ENCODE measurements around the gene STX1A. TPM values are rescaled to one million over a fixed set of nuclear protein-coding genes. Genes with fewer than 3 reads are reported as not detected.
A peak's percentile ranks its signal among the peaks of the same experiment; 100 is the strongest.

STX1A gene
- total RNA-seq, 2 donors from 2014 or later: 7.0 to 7.2 TPM

GRCh38 chr7:73735528-73735905 lies 16.0 kb upstream of the STX1A start:
- no peaks in the 10 kb centered on the region for H3K27me3 ChIP-seq
- no peaks in the 10 kb centered on the region for H3K9me3 ChIP-seq
- H3K9ac ChIP-seq (ENCODE audit: low read depth in 2 of 2, low read length in 2 of 2): peak overlapping the region; percentile 64 to 88
- intact Hi-C loops (cut with DNase I): loop anchor here (5.0 kb wide), 1 partner anchor 97 kb away; the partner anchor contains the start of gene CLDN4
- H3K4me3 ChIP-seq: peak overlapping the region; percentile 81
- H3K4me1 ChIP-seq: peaks cover 4% of the 10 kb centered on the region
- H3K27ac ChIP-seq: peak overlapping the region; percentile 91
- DNase-seq: no peak
- no peak for TF ChIP-seq CTCF (IDR thresholded peaks at IDR 0.05)
- H3K36me3 ChIP-seq: no peaks in the 10 kb centered on the region

GRCh38 chr7:73734619-73735527 lies 15.4 kb upstream of the STX1A start:
- no peaks in the 10 kb centered on the region for H3K36me3 ChIP-seq
- peak; percentile 82 for TF ChIP-seq CTCF (IDR thresholded peaks at IDR 0.05)
- peaks cover 4% of the 10 kb centered on the region for H3K4me1 ChIP-seq
- intact Hi-C loops (cut with DNase I): loop anchor here (5.0 kb wide), 2 partner anchors 97 to 122 kb away; partner anchors contain the start of gene CLDN4
- H3K27ac ChIP-seq: peak overlapping the region; percentile 91
- H3K9ac ChIP-seq (ENCODE audit: low read depth in 2 of 2, low read length in 2 of 2): peak overlapping the region; percentile 64 to 88
- no peaks in the 10 kb centered on the region for H3K9me3 ChIP-seq
- no peaks in the 10 kb centered on the region for H3K27me3 ChIP-seq
- DNase-seq: peak; percentile 96
- peak overlapping the region; percentile 81 for H3K4me3 ChIP-seq

GRCh38 chr7:73732397-73732796 lies 12.9 kb upstream of the STX1A start:
- Histone ChIP-seq H3K36me3 (no peaks in the 10 kb centered on the region), H3K9ac (ENCODE audit: low read depth in 2 of 2, low read length in 2 of 2) (no peak overlapping the region), H3K4me3 (no peak overlapping the region), H3K27me3 (no peaks in the 10 kb centered on the region), H3K27ac (no peak overlapping the region), H3K9me3 (no peaks in the 10 kb centered on the region), H3K4me1 (peaks cover 4% of the 10 kb centered on the region)
- intact Hi-C loops (cut with DNase I): loop anchor here (5.0 kb wide), 1 partner anchor 125 kb away; no protein-coding TSS in a partner anchor
- TF ChIP-seq CTCF (IDR thresholded peaks at IDR 0.05): no peak
- no peak for DNase-seq

GRCh38 chr7:73730485-73730884 lies 11.0 kb upstream of the STX1A start:
- Histone ChIP-seq H3K4me3 (no peak overlapping the region), H3K4me1 (peaks cover under 1% of the 10 kb centered on the region), H3K9ac (ENCODE audit: low read depth in 2 of 2, low read length in 2 of 2) (no peak overlapping the region), H3K9me3 (no peaks in the 10 kb centered on the region), H3K27me3 (no peaks in the 10 kb centered on the region), H3K36me3 (no peaks in the 10 kb centered on the region), H3K27ac (no peak overlapping the region)
- TF ChIP-seq CTCF (IDR thresholded peaks at IDR 0.05): no peak
- DNase-seq: no peak
- intact Hi-C loops (cut with DNase I): loop anchor here (5.0 kb wide), 1 partner anchor 127 kb away; no protein-coding TSS in a partner anchor

GRCh38 chr7:73728551-73728950 lies 9.1 kb upstream of the STX1A start:
- Histone ChIP-seq H3K36me3 (no peaks in the 10 kb centered on the region), H3K27me3 (no peaks in the 10 kb centered on the region), H3K4me1 (no peaks in the 10 kb centered on the region), H3K9me3 (no peaks in the 10 kb centered on the region), H3K27ac (no peak overlapping the region), H3K9ac (ENCODE audit: low read depth in 2 of 2, low read length in 2 of 2) (no peak overlapping the region), H3K4me3 (no peak overlapping the region)
- no peak for TF ChIP-seq CTCF (IDR thresholded peaks at IDR 0.05)
- DNase-seq: no peak
- intact Hi-C loops (cut with DNase I): no loop called here

All from colonic mucosa (tissue), 4 donors.